ENCODE results near the gene IL36A. TPM values are rescaled to one million over a fixed set of nuclear protein-coding genes. Genes with fewer than 3 reads are reported as not detected.

Gene IL36A
- total and polyA plus RNA-seq, 2 donors from 2014 or later: not detected

Other genes with a start within 250 kb of the IL36A start
- 0.88 TPM for gene CKAP2L, start 240.8 kb upstream of the IL36A start, total RNA-seq
- not detected for gene CKAP2L, start 240.8 kb upstream of the IL36A start, polyA plus RNA-seq (ENCODE audit: insufficient read depth, low read depth, low replicate concordance)
- gene IL1A, start 221.0 kb upstream of the IL36A start, total RNA-seq: 0.13 TPM
- gene IL1A, start 221.0 kb upstream of the IL36A start, polyA plus RNA-seq (ENCODE audit: insufficient read depth, low read depth, low replicate concordance): not detected
- gene IL1B, start 168.7 kb upstream of the IL36A start, total RNA-seq: 2.9 TPM
- 0.56 TPM for gene IL1B, start 168.7 kb upstream of the IL36A start, polyA plus RNA-seq (ENCODE audit: insufficient read depth, low read depth, low replicate concordance)
- not detected for gene IL37, start 94.3 kb upstream of the IL36A start, total RNA-seq
- gene IL37, start 94.3 kb upstream of the IL36A start, polyA plus RNA-seq (ENCODE audit: insufficient read depth, low read depth, low replicate concordance): not detected
- not detected for gene IL36G, start 27.5 kb upstream of the IL36A start, total RNA-seq
- 1.7 TPM for gene IL36G, start 27.5 kb upstream of the IL36A start, polyA plus RNA-seq (ENCODE audit: insufficient read depth, low read depth, low replicate concordance)
- gene IL36B, start 47.4 kb downstream of the IL36A start, total RNA-seq: not detected
- not detected for gene IL36B, start 47.4 kb downstream of the IL36A start, polyA plus RNA-seq (ENCODE audit: insufficient read depth, low read depth, low replicate concordance)
- not detected for gene IL36RN, start 53.7 kb downstream of the IL36A start, total RNA-seq
- not detected for gene IL36RN, start 53.7 kb downstream of the IL36A start, polyA plus RNA-seq (ENCODE audit: insufficient read depth, low read depth, low replicate concordance)
- gene IL1F10, start 62.5 kb downstream of the IL36A start, total RNA-seq: not detected
- gene IL1F10, start 62.5 kb downstream of the IL36A start, polyA plus RNA-seq (ENCODE audit: insufficient read depth, low read depth, low replicate concordance): not detected
- 2.1 TPM for gene IL1RN, start 122.1 kb downstream of the IL36A start, total RNA-seq
- gene IL1RN, start 122.1 kb downstream of the IL36A start, polyA plus RNA-seq (ENCODE audit: insufficient read depth, low read depth, low replicate concordance): 1.3 TPM
- gene PSD4, start 168.5 kb downstream of the IL36A start, total RNA-seq: 42.0 TPM
- gene PSD4, start 168.5 kb downstream of the IL36A start, polyA plus RNA-seq (ENCODE audit: insufficient read depth, low read depth, low replicate concordance): 16.2 TPM